ENCODE measurements around the gene QRSL1. TPM values are rescaled to one million over a fixed set of nuclear protein-coding genes. Genes with fewer than 3 reads are reported as not detected.

Gene QRSL1
- polyA plus RNA-seq, 1 donor from 2014 or later = 20.0 TPM

DNA sequence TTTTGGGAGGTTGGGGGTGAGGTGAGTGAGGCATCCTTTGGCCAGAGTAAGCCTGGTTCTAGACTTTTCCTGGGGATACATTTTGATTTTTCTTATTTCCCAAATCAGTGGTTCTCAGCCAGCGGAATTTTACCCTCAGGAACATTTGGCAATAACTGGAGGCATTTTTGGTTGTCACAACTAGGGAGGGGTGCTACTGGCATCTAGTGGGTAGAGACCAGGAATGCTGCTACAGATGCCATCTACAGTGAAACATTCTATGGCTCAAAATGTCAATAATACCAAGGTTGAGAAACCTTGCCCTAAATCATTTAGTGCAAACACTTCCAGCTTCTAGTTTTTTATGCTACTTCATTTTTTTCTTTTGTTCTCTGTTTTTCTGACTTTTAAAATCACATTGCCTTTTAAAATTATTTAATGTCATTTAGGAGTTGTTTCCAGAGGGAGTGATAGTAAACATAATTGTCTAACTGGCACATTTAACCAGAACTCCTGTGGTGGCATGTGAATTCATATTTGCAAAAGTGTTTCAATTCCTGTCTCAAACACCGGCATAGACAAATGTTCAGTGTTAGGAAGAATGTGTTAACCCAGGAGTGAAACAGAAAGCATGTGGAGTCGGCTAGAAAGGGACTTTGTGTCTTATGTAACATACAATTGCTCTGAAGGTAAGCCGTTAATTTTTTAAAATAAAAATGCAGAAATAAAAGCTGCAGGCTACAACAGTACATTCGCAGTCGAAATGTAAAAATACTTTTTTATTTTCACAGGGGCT is 59.0 kb downstream of the QRSL1 start:
- Histone ChIP-seq H3K9me3 (ENCODE audit: low read length) (no peaks in the 10 kb centered on the region), H2AFZ (ENCODE audit: low read depth, low read length) (no peak overlapping the region), H3K27me3 (ENCODE audit: insufficient read depth, low read depth, low read length) (no peaks in the 10 kb centered on the region), H3K9ac (ENCODE audit: low read length) (no peak overlapping the region), H3K79me2 (replicated peaks; ENCODE audit: insufficient read depth, low read length) (no peaks in the 10 kb centered on the region), H3F3A (ENCODE audit: insufficient read depth, low read length, poor library complexity, severe bottlenecking) (no peaks in the 10 kb centered on the region), H3K4me3 (ENCODE audit: low read length) (no peak overlapping the region), H3K9me2 (ENCODE audit: insufficient read depth, low read length) (no peaks in the 10 kb centered on the region), H3K27ac (ENCODE audit: low read length) (no peak overlapping the region), H3K4me2 (ENCODE audit: low read length) (no peak overlapping the region), H4K20me1 (ENCODE audit: insufficient read depth) (no peaks in the 10 kb centered on the region), H3K36me3 (ENCODE audit: insufficient read depth, low read length) (no peaks in the 10 kb centered on the region)
- TF ChIP-seq POLR2AphosphoS5 (IDR thresholded peaks at IDR 0.05) (no peak), TAF1 (IDR thresholded peaks at IDR 0.05; ENCODE audit: low read depth) (no peak), EZH2 (IDR thresholded peaks at IDR 0.05; ENCODE audit: borderline replicate concordance, insufficient read depth, low read length, poor library complexity, severe bottlenecking) (no peak), RAD21 (conservative IDR thresholded peaks at IDR 0.05) (no peak), SMC3 (conservative IDR thresholded peaks at IDR 0.05; ENCODE audit: poor library complexity) (no peak), MXI1 (conservative IDR thresholded peaks at IDR 0.05; ENCODE audit: poor library complexity, severe bottlenecking) (no peak), EP300 (conservative IDR thresholded peaks at IDR 0.05; ENCODE audit: poor library complexity, severe bottlenecking) (no peak)
- TF ChIP-seq, protein P1, sequence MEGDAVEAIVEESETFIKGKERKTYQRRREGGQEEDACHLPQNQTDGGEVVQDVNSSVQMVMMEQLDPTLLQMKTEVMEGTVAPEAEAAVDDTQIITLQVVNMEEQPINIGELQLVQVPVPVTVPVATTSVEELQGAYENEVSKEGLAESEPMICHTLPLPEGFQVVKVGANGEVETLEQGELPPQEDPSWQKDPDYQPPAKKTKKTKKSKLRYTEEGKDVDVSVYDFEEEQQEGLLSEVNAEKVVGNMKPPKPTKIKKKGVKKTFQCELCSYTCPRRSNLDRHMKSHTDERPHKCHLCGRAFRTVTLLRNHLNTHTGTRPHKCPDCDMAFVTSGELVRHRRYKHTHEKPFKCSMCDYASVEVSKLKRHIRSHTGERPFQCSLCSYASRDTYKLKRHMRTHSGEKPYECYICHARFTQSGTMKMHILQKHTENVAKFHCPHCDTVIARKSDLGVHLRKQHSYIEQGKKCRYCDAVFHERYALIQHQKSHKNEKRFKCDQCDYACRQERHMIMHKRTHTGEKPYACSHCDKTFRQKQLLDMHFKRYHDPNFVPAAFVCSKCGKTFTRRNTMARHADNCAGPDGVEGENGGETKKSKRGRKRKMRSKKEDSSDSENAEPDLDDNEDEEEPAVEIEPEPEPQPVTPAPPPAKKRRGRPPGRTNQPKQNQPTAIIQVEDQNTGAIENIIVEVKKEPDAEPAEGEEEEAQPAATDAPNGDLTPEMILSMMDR (IDR thresholded peaks at IDR 0.05; ENCODE audit: poor library complexity, severe bottlenecking) = no peak
- TF ChIP-seq, protein P2, sequence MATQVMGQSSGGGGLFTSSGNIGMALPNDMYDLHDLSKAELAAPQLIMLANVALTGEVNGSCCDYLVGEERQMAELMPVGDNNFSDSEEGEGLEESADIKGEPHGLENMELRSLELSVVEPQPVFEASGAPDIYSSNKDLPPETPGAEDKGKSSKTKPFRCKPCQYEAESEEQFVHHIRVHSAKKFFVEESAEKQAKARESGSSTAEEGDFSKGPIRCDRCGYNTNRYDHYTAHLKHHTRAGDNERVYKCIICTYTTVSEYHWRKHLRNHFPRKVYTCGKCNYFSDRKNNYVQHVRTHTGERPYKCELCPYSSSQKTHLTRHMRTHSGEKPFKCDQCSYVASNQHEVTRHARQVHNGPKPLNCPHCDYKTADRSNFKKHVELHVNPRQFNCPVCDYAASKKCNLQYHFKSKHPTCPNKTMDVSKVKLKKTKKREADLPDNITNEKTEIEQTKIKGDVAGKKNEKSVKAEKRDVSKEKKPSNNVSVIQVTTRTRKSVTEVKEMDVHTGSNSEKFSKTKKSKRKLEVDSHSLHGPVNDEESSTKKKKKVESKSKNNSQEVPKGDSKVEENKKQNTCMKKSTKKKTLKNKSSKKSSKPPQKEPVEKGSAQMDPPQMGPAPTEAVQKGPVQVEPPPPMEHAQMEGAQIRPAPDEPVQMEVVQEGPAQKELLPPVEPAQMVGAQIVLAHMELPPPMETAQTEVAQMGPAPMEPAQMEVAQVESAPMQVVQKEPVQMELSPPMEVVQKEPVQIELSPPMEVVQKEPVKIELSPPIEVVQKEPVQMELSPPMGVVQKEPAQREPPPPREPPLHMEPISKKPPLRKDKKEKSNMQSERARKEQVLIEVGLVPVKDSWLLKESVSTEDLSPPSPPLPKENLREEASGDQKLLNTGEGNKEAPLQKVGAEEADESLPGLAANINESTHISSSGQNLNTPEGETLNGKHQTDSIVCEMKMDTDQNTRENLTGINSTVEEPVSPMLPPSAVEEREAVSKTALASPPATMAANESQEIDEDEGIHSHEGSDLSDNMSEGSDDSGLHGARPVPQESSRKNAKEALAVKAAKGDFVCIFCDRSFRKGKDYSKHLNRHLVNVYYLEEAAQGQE (IDR thresholded peaks at IDR 0.05; ENCODE audit: borderline replicate concordance) = no peak

DNA sequence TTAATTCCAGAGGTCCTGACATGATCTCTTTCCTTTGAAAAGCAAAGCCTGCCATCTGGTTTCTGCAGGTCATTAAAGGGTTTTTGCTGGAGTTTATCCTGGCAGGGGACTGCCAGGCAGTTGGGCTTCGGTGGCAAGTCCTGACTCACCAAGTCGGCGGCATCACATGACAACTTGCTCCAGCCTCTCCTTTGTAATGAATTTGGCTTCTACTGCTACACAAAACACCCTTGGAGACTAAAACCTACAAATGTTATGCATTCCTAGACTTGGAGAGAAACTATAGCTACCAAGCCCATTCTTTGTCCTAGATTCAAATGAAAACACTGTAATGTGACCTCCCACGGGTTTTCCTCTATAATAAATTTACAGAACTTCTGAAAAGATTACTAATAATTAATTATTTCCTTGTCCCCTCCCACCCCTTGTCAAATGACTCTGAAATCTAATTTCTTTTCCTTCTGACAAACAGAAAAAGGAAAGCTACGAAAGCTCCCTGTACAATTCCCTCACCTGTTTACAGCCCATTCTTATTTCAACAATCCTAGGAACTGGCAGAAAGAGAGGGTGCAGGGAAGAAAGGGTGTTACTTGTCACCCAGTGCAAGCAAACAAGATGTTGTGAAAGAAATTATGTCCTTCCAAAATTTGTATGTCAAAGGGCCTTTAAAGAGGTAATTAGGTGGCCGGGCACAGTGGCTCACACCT is 62.9 kb downstream of the QRSL1 start:
- Histone ChIP-seq H4K20me1 (ENCODE audit: insufficient read depth) (no peaks in the 10 kb centered on the region), H3K79me2 (replicated peaks; ENCODE audit: insufficient read depth, low read length) (no peaks in the 10 kb centered on the region), H3K27me3 (ENCODE audit: insufficient read depth, low read depth, low read length) (no peaks in the 10 kb centered on the region), H3K9ac (ENCODE audit: low read length) (no peak overlapping the region), H3F3A (ENCODE audit: insufficient read depth, low read length, poor library complexity, severe bottlenecking) (no peaks in the 10 kb centered on the region), H3K9me2 (ENCODE audit: insufficient read depth, low read length) (no peaks in the 10 kb centered on the region), H2AFZ (ENCODE audit: low read depth, low read length) (no peak overlapping the region), H3K4me2 (ENCODE audit: low read length) (no peak overlapping the region), H3K36me3 (ENCODE audit: insufficient read depth, low read length) (no peaks in the 10 kb centered on the region), H3K4me3 (ENCODE audit: low read length) (no peak overlapping the region), H3K27ac (ENCODE audit: low read length) (no peak overlapping the region), H3K9me3 (ENCODE audit: low read length) (no peaks in the 10 kb centered on the region)
- TF ChIP-seq, protein P2 (IDR thresholded peaks at IDR 0.05; ENCODE audit: borderline replicate concordance) = no peak
- TF ChIP-seq POLR2AphosphoS5 (IDR thresholded peaks at IDR 0.05) = no peak
- no peak for TF ChIP-seq SMC3 (conservative IDR thresholded peaks at IDR 0.05; ENCODE audit: poor library complexity)
- no peak for TF ChIP-seq MXI1 (conservative IDR thresholded peaks at IDR 0.05; ENCODE audit: poor library complexity, severe bottlenecking)
- TF ChIP-seq RAD21 (conservative IDR thresholded peaks at IDR 0.05) = no peak
- TF ChIP-seq EP300 (conservative IDR thresholded peaks at IDR 0.05; ENCODE audit: poor library complexity, severe bottlenecking) = no peak
- no peak for TF ChIP-seq TAF1 (IDR thresholded peaks at IDR 0.05; ENCODE audit: low read depth)
- TF ChIP-seq, protein P1 (IDR thresholded peaks at IDR 0.05; ENCODE audit: poor library complexity, severe bottlenecking) = no peak
- no peak for TF ChIP-seq EZH2 (IDR thresholded peaks at IDR 0.05; ENCODE audit: borderline replicate concordance, insufficient read depth, low read length, poor library complexity, severe bottlenecking)

Measured in neural cell (in vitro differentiated cells).